IgD-negative memory B cell (primary cell): ENCODE measurements around the gene KIRREL3. TPM values are rescaled to one million over a fixed set of nuclear protein-coding genes. Genes with fewer than 3 reads are reported as not detected.

ENCODE experiments used
- H3K27ac Mint-ChIP-seq, 3 donors: one replicate each; pipeline ENCODE4 v1.8.0; 2020 to 2022; ENCODE audit warnings: mild to moderate bottlenecking in 3 of 3, mixed read lengths in 3 of 3, moderate library complexity in 1 of 3
- H3K27me3 Mint-ChIP-seq: one replicate; pipeline ENCODE4 v1.8.0; 2021; ENCODE audit warnings: mixed read lengths
- H3K36me3 Mint-ChIP-seq: one replicate; pipeline ENCODE4 v1.8.0; 2020; ENCODE audit warnings: mild to moderate bottlenecking, mixed read lengths
- H3K4me1 Mint-ChIP-seq, 3 donors: one replicate each; pipeline ENCODE4 v1.8.0; 2020 to 2022; ENCODE audit warnings: mixed read lengths in 3 of 3, mild to moderate bottlenecking in 1 of 3
- H3K4me3 Mint-ChIP-seq, 4 donors: one replicate each; pipeline ENCODE4 v1.8.0; 2020 to 2022; ENCODE audit warnings: mild to moderate bottlenecking in 4 of 4, mixed read lengths in 4 of 4, moderate library complexity in 3 of 4
- H3K9me3 Mint-ChIP-seq, 3 donors: one replicate each; pipeline ENCODE4 v1.8.0; 2020 to 2021; ENCODE audit warnings: mixed read lengths in 3 of 3, mild to moderate bottlenecking in 1 of 3
- polyA plus RNA-seq: library from polyadenylated mRNA; unstranded; fragments of 300-500 nt; fragmentation: Illumina TruSeq; gene quantifications from one replicate; pipeline ENCODE4 v1.2.3, GENCODE V29; 2021

The KIRREL3 gene
- polyA plus RNA-seq, 1 donor from 2014 or later = not detected

GRCh38 chr11:126452241-126453101, 548.1 kb downstream of the KIRREL3 start:
- no peak overlapping the region for H3K27ac Mint-ChIP-seq
- peaks cover 0 to 6% (median 3%) of the 10 kb centered on the region in 3 donors for H3K9me3 Mint-ChIP-seq

GRCh38 chr11:126451211-126451802, 549.3 kb downstream of the KIRREL3 start:
- Mint-ChIP-seq H3K4me3 (no peak overlapping the region), H3K27me3 (peaks cover 8% of the 10 kb centered on the region), H3K36me3 (peaks cover 1% of the 10 kb centered on the region), H3K9me3 (peaks cover 0 to 6% (median 3%) of the 10 kb centered on the region in 3 donors), H3K4me1 (peaks cover 0 to 2% (median 2%) of the 10 kb centered on the region in 3 donors), H3K27ac (no peak overlapping the region)

More at GRCh38 chr11:126452241-126453101, 548.1 kb downstream of the KIRREL3 start:
- Mint-ChIP-seq H3K27me3 (peaks cover 8% of the 10 kb centered on the region), H3K4me3 (no peak overlapping the region), H3K4me1 (peaks cover 0 to 2% (median 2%) of the 10 kb centered on the region in 3 donors), H3K36me3 (peaks cover 1% of the 10 kb centered on the region)

GRCh38 chr11:126450806-126451205, 549.8 kb downstream of the KIRREL3 start:
- Mint-ChIP-seq H3K4me1 (peaks cover 0 to 4% (median 2%) of the 10 kb centered on the region in 3 donors), H3K9me3 (peaks cover 0 to 6% (median 3%) of the 10 kb centered on the region in 3 donors)

GRCh38 chr11:126450198-126450597, 550.4 kb downstream of the KIRREL3 start:
- peaks cover 3% of the 10 kb centered on the region for H3K27me3 Mint-ChIP-seq
- no peak overlapping the region for H3K27ac Mint-ChIP-seq
- H3K9me3 Mint-ChIP-seq = peaks cover 0 to 6% (median 3%) of the 10 kb centered on the region in 3 donors

More at GRCh38 chr11:126450806-126451205, 549.8 kb downstream of the KIRREL3 start:
- Mint-ChIP-seq H3K27me3 (peaks cover 4% of the 10 kb centered on the region), H3K36me3 (no peaks in the 10 kb centered on the region), H3K4me3 (no peak overlapping the region), H3K27ac (no peak overlapping the region)

GRCh38 chr11:126446581-126446980, 554.0 kb downstream of the KIRREL3 start:
- Mint-ChIP-seq H3K36me3 (no peaks in the 10 kb centered on the region), H3K9me3 (peaks cover 0 to 6% (median 3%) of the 10 kb centered on the region in 3 donors), H3K27me3 (peaks cover 4% of the 10 kb centered on the region), H3K4me3 (no peak overlapping the region), H3K4me1 (peaks cover 0 to 4% (median 2%) of the 10 kb centered on the region in 3 donors), H3K27ac (peak overlapping the region in 1 of 3 donors; percentile 53)

More at GRCh38 chr11:126450198-126450597, 550.4 kb downstream of the KIRREL3 start:
- H3K4me3 Mint-ChIP-seq = no peak overlapping the region
- H3K4me1 Mint-ChIP-seq = peaks cover 0 to 4% (median 2%) of the 10 kb centered on the region in 3 donors
- H3K36me3 Mint-ChIP-seq = no peaks in the 10 kb centered on the region

- H3K4me1 Mint-ChIP-seq = peaks cover 0 to 2% (median 2%) of the 10 kb centered on the region in 3 donors
- no peaks in the 10 kb centered on the region for H3K9me3 Mint-ChIP-seq
- no peak overlapping the region for H3K27ac Mint-ChIP-seq
Observed at GRCh38 chr11:126444072-126444471, 556.5 kb downstream of the KIRREL3 start.

GRCh38 chr11:126443120-126443519, 557.5 kb downstream of the KIRREL3 start:
- Mint-ChIP-seq H3K4me3 (no peak overlapping the region), H3K36me3 (no peaks in the 10 kb centered on the region), H3K27me3 (peaks cover 10% of the 10 kb centered on the region), H3K4me1 (peaks cover 0 to 2% (median 2%) of the 10 kb centered on the region in 3 donors), H3K27ac (no peak overlapping the region), H3K9me3 (no peaks in the 10 kb centered on the region)

More at GRCh38 chr11:126444072-126444471, 556.5 kb downstream of the KIRREL3 start:
- no peaks in the 10 kb centered on the region for H3K36me3 Mint-ChIP-seq
- H3K27me3 Mint-ChIP-seq = peaks cover 10% of the 10 kb centered on the region
- H3K4me3 Mint-ChIP-seq = no peak overlapping the region

- H3K27me3 Mint-ChIP-seq = peaks cover 10% of the 10 kb centered on the region
- peaks cover 0 to 2% (median 0%) of the 10 kb centered on the region in 3 donors for H3K4me1 Mint-ChIP-seq
- H3K36me3 Mint-ChIP-seq = no peaks in the 10 kb centered on the region
- no peaks in the 10 kb centered on the region for H3K9me3 Mint-ChIP-seq
- no peak overlapping the region for H3K27ac Mint-ChIP-seq
- H3K4me3 Mint-ChIP-seq = no peak overlapping the region
Observed at GRCh38 chr11:126440792-126441514, 559.6 kb downstream of the KIRREL3 start.

- Mint-ChIP-seq H3K9me3 (no peaks in the 10 kb centered on the region), H3K36me3 (no peaks in the 10 kb centered on the region), H3K4me1 (peaks cover 0 to 2% (median 0%) of the 10 kb centered on the region in 3 donors), H3K27me3 (peaks cover 10% of the 10 kb centered on the region), H3K4me3 (no peak overlapping the region), H3K27ac (no peak overlapping the region)
Observed at GRCh38 chr11:126440276-126440675, 560.3 kb downstream of the KIRREL3 start.

GRCh38 chr11:126438691-126439090, 561.9 kb downstream of the KIRREL3 start:
- Mint-ChIP-seq H3K4me1 (peaks cover 0 to 2% (median 0%) of the 10 kb centered on the region in 3 donors), H3K27ac (no peak overlapping the region), H3K4me3 (no peak overlapping the region), H3K27me3 (peaks cover 10% of the 10 kb centered on the region), H3K36me3 (no peaks in the 10 kb centered on the region), H3K9me3 (no peaks in the 10 kb centered on the region)

GRCh38 chr11:126438272-126438671, 562.3 kb downstream of the KIRREL3 start:
- peaks cover 10% of the 10 kb centered on the region for H3K27me3 Mint-ChIP-seq
- no peaks in the 10 kb centered on the region for H3K9me3 Mint-ChIP-seq
- peaks cover 0 to 2% (median 0%) of the 10 kb centered on the region in 3 donors for H3K4me1 Mint-ChIP-seq
- no peak overlapping the region for H3K4me3 Mint-ChIP-seq
- no peaks in the 10 kb centered on the region for H3K36me3 Mint-ChIP-seq
- no peak overlapping the region for H3K27ac Mint-ChIP-seq

- H3K27me3 Mint-ChIP-seq = peaks cover 10% of the 10 kb centered on the region
- H3K36me3 Mint-ChIP-seq = no peaks in the 10 kb centered on the region
- no peak overlapping the region for H3K4me3 Mint-ChIP-seq
- peaks cover 0 to 2% (median 0%) of the 10 kb centered on the region in 3 donors for H3K4me1 Mint-ChIP-seq
- no peak overlapping the region for H3K27ac Mint-ChIP-seq
- no peaks in the 10 kb centered on the region for H3K9me3 Mint-ChIP-seq
Observed at GRCh38 chr11:126437731-126438130, 562.8 kb downstream of the KIRREL3 start.

GRCh38 chr11:126436209-126436755, 564.3 kb downstream of the KIRREL3 start:
- Mint-ChIP-seq H3K36me3 (no peaks in the 10 kb centered on the region), H3K4me1 (peaks cover 0 to 2% (median 0%) of the 10 kb centered on the region in 3 donors), H3K9me3 (no peaks in the 10 kb centered on the region), H3K27ac (no peak overlapping the region), H3K4me3 (no peak overlapping the region), H3K27me3 (peaks cover 8% of the 10 kb centered on the region)

GRCh38 chr11:126434950-126435335, 565.6 kb downstream of the KIRREL3 start:
- no peaks in the 10 kb centered on the region for H3K4me1 Mint-ChIP-seq
- H3K36me3 Mint-ChIP-seq = no peaks in the 10 kb centered on the region
- peaks cover 4% of the 10 kb centered on the region for H3K27me3 Mint-ChIP-seq
- no peak overlapping the region for H3K4me3 Mint-ChIP-seq
- no peaks in the 10 kb centered on the region for H3K9me3 Mint-ChIP-seq
- H3K27ac Mint-ChIP-seq = no peak overlapping the region
